ENCODE results near the gene FBXL7.

DNA sequence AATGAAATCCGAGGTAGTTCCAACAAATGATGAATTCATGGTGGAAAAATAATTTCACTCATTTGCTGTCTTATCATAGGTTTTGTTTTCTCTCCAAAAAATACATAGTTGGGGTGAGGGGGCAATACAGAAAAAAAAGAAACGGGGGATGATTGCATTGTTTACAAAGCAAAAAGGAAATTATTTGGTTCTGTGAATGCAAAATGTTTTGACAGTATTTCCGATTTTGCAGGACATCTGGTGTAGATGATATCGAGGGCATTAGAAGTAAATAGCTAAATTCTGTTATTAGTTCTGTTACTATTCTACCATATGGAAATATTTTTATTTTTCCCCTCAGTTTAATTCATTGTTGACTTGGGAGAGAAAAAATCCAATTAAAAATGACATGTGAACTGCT lies 477.9 kb downstream of the FBXL7 start:
- TF ChIP-seq EZH2phosphoT487 (IDR thresholded peaks at IDR 0.05; ENCODE audit: unreplicated experiment) = no peak
- TF ChIP-seq, protein P1, sequence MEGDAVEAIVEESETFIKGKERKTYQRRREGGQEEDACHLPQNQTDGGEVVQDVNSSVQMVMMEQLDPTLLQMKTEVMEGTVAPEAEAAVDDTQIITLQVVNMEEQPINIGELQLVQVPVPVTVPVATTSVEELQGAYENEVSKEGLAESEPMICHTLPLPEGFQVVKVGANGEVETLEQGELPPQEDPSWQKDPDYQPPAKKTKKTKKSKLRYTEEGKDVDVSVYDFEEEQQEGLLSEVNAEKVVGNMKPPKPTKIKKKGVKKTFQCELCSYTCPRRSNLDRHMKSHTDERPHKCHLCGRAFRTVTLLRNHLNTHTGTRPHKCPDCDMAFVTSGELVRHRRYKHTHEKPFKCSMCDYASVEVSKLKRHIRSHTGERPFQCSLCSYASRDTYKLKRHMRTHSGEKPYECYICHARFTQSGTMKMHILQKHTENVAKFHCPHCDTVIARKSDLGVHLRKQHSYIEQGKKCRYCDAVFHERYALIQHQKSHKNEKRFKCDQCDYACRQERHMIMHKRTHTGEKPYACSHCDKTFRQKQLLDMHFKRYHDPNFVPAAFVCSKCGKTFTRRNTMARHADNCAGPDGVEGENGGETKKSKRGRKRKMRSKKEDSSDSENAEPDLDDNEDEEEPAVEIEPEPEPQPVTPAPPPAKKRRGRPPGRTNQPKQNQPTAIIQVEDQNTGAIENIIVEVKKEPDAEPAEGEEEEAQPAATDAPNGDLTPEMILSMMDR (conservative IDR thresholded peaks at IDR 0.05; ENCODE audit: low read depth in 2 of 2) = no peak
